H7 (cell line): ENCODE measurements around the gene RNF212. TPM values are rescaled to one million over a fixed set of nuclear protein-coding genes. Genes with fewer than 3 reads are reported as not detected.
A peak's percentile ranks its signal among the peaks of the same experiment; 100 is the strongest.

Source experiments
- DNase-seq: peaks from one replicate; pipeline ENCODE4 v3.0.0; 2012
- H3K27me3 ChIP-seq: 2 replicates; pipeline ENCODE4 v1.6.0; 2011; ENCODE audit warnings: mild to moderate bottlenecking, low read length; ENCODE audit not compliant: control insufficient read depth, insufficient read depth
- H3K36me3 ChIP-seq: replicated peaks from 2 replicates; pipeline ENCODE4 v1.5.1; 2011; ENCODE audit warnings: low read length; ENCODE audit not compliant: control insufficient read depth, insufficient read depth
- H3K4me3 ChIP-seq: 2 replicates; pipeline ENCODE4 v1.5.1; 2011; ENCODE audit warnings: low read depth, mild to moderate bottlenecking, control low read depth, low read length, moderate library complexity; ENCODE audit not compliant: insufficient read depth
- total RNA-seq: library from RNA; depleted of rRNA; stranded (reverse); fragments of >200 nt; shearing (Covaris generic); gene quantifications from 2 replicates; pipeline ENCODE4 v1.2.3, GENCODE V29; 2014; rRNA removed

Gene RNF212, protein sequence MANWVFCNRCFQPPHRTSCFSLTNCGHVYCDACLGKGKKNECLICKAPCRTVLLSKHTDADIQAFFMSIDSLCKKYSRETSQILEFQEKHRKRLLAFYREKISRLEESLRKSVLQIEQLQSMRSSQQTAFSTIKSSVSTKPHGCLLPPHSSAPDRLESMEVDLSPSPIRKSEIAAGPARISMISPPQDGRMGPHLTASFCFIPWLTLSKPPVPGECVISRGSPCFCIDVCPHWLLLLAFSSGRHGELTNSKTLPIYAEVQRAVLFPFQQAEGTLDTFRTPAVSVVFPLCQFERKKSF
- 28.0 and 59.8 TPM in 2 replicates for total RNA-seq

- Histone ChIP-seq H3K27me3 (peaks cover 2% of the 10 kb centered on the region; the same call in 1 of the 2 replicates), H3K4me3 (peak within 1 kb of the TSS; percentile 58), H3K36me3 (no peaks in the 10 kb centered on the region)
- DNase-seq: peak; percentile 88
Observed at GRCh38 chr4:1113311-1114009, at the start of gene RNF212. Gene RNF212, minus strand, starts transcription at chr4:1113564. Its CDS starts 100 bp downstream, at chr4:1113464.

GRCh38 chr4:1160351-1160750 lies 47.0 kb upstream of the RNF212 start:
- H3K27me3 ChIP-seq: no peaks in the 10 kb centered on the region
- no peaks in the 10 kb centered on the region for H3K36me3 ChIP-seq

DNA sequence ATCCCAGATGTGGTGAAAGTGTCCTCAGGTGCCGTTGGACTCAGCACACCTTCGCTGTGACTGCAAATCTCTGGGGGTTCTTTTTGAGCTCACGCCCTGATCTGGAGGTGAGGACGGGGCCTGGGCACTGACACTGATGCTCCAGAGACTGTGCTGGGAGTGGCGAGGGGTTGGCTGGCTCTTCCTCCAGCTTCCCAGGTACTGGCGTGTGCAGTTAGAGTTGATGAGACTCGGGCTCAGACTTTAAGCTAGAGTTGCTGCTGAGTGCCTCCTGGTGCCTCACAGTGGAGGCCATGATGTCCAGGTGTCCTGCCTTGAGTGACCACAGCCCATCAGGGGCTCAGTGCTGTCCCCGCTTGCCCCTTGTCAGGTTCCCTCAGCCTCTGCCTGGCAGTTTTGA lies 42.7 kb upstream of the RNF212 start:
- Histone ChIP-seq H3K36me3 (no peaks in the 10 kb centered on the region), H3K27me3 (no peaks in the 10 kb centered on the region)

More at GRCh38 chr4:1160351-1160750, 47.0 kb upstream of the RNF212 start:
- DNase-seq: no peak
- H3K4me3 ChIP-seq: no peak overlapping the region

GRCh38 chr4:1155314-1155713 lies 42.0 kb upstream of the RNF212 start:
- no peaks in the 10 kb centered on the region for H3K27me3 ChIP-seq
- H3K4me3 ChIP-seq: no peak overlapping the region
- DNase-seq: no peak
- H3K36me3 ChIP-seq: no peaks in the 10 kb centered on the region

More for the DNA sequence above, 42.7 kb upstream of the RNF212 start:
- no peak for DNase-seq
- H3K4me3 ChIP-seq: no peak overlapping the region

DNA sequence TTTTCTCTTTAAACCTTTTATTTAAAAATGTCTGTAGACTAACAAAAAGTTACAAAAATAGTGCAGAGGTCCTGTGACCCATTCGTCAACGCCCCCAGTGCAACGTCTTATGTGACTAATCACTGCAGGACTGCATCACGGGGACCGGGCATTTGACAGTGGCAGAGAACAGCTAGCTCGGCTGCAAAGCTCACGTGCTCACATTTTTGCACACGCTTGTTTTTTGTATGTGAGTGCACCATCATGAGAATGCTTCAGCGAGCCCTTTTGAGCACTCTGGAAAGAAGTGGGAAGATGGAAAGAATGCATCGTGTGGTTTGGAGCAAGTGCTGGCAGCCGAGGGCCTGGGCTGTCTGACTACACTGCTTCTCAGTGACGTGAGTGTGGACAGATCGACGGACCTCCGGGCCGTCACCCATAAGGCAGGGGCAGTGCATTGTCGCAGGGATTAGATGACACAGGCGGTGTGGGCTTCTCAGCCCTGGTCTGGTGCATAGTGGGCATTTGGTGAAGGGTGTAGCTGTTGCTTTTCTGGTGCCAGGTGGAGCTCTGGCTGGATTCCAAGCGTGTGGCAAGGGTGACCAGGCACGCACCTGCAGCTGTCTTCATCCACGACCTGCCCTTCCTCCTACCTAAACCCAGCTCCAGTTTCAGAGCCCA lies 41.3 kb upstream of the RNF212 start:
- DNase-seq: no peak

DNA sequence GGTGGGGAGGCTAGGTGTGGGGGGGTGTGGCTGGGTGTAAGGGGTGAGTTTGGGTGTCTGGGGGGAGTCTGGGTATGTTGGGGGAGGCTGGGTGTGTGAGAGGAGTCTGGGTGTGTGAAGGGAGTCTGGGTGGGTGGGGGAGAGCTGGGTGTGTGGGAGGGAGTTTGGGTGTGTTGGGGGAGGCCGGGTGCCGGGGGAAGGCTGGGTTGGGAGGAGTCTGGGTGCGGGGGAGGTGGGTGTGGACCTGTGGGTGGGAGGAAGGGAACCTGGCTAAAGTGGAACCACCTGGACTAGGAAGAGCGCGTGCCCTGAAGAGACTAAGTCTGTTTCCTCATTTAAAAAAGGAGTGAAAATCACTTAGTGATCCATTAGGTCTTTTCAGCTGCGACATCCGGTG lies 40.8 kb upstream of the RNF212 start:
- H3K27me3 ChIP-seq: no peaks in the 10 kb centered on the region
- no peaks in the 10 kb centered on the region for H3K36me3 ChIP-seq
- DNase-seq: no peak
- no peak overlapping the region for H3K4me3 ChIP-seq

More for the DNA sequence above, 41.3 kb upstream of the RNF212 start:
- no peaks in the 10 kb centered on the region for H3K27me3 ChIP-seq
- no peaks in the 10 kb centered on the region for H3K36me3 ChIP-seq
- no peak overlapping the region for H3K4me3 ChIP-seq

- H3K36me3 ChIP-seq: no peaks in the 10 kb centered on the region
- no peaks in the 10 kb centered on the region for H3K27me3 ChIP-seq
- H3K4me3 ChIP-seq: no peak overlapping the region
- DNase-seq: no peak
Observed at GRCh38 chr4:1153567-1154090, 40.3 kb upstream of the RNF212 start.

DNA sequence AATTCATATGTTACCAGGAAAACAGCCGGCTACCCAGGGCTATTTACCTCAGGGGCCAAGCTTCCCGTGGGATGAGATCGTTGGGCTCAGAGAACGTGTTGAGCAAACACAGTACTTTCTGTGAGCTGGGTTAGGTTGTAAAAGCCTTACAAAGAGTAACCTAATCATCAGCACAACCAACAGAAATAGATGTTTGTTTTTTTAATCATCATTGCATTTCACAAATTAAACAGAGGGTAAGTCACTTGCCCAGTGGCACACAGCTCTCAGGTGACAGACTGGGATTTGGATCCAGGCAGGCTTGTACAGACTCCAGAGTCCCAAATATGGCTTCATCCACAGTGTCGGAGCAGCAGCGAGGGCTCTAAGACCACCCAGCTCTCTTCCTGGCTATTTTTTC lies 38.9 kb upstream of the RNF212 start:
- no peak overlapping the region for H3K4me3 ChIP-seq
- no peak for DNase-seq
- H3K27me3 ChIP-seq: no peaks in the 10 kb centered on the region
- no peaks in the 10 kb centered on the region for H3K36me3 ChIP-seq

DNA sequence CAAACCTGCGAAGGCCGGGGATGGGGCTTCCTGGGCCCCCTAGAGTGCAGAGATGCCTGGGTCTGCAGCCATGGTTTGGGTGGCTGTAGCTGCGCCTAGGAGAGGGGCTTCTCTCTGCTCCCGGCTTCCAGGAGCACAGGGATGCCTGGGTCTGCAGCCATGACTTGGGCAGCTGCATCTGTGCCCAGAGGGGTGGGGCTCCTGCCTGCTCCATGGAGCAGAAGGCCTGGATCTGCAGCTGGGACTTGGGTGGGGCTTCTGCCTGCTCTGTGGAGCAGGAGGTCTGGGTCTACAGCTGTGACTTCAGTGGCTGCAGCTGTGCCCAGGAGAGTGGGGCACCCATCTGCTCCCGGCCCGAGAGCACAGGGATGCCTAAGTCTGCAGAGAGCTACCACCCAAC lies 38.2 kb upstream of the RNF212 start:
- Histone ChIP-seq H3K4me3 (no peak overlapping the region), H3K27me3 (no peaks in the 10 kb centered on the region), H3K36me3 (no peaks in the 10 kb centered on the region)
- no peak for DNase-seq

DNA sequence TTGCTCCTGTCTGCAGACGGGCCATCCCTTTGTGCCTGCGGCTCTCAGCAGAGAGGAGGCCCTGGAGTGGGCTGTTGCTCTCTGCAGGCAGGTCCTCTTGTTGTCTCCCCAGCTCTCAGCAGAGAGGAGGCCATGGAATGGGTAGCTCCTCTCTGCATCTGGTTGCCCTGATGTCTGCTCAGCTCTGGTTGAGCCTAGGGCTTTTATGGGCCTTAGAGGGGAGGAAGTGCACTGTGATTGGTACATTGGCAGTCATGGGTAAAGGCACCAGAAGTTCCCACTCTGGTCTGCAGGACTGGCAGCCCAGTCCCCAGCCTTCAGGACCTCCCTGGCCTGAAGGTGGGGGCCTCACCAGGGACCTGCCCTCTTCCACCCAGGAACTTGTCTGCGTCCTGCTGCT lies 37.5 kb upstream of the RNF212 start:
- H3K4me3 ChIP-seq: no peak overlapping the region
- H3K36me3 ChIP-seq: no peaks in the 10 kb centered on the region
- no peak for DNase-seq
- no peaks in the 10 kb centered on the region for H3K27me3 ChIP-seq

GRCh38 chr4:1139860-1140259 lies 26.5 kb upstream of the RNF212 start:
- Histone ChIP-seq H3K36me3 (no peaks in the 10 kb centered on the region), H3K27me3 (no peaks in the 10 kb centered on the region), H3K4me3 (no peak overlapping the region)
- DNase-seq: no peak

DNA sequence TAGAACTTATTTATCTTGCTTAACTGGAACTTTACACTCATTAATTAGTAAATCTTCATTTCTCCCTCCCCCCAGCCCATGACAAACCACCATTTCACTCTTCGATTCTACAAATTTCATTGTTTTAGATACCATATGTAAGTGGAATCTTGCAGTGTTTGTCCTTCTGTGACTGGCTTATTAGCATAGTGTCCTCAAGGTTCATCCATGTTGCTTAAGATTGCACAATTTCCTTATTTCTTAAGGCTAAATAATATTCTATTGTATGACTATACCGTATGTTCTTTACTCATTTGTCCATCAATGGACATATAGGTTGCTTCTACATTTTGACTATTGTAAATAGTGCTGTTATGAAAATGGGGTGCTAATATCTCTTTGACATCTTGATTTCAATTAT lies 24.5 kb upstream of the RNF212 start:
- DNase-seq: no peak
- Histone ChIP-seq H3K27me3 (no peaks in the 10 kb centered on the region), H3K4me3 (no peak overlapping the region)

DNA sequence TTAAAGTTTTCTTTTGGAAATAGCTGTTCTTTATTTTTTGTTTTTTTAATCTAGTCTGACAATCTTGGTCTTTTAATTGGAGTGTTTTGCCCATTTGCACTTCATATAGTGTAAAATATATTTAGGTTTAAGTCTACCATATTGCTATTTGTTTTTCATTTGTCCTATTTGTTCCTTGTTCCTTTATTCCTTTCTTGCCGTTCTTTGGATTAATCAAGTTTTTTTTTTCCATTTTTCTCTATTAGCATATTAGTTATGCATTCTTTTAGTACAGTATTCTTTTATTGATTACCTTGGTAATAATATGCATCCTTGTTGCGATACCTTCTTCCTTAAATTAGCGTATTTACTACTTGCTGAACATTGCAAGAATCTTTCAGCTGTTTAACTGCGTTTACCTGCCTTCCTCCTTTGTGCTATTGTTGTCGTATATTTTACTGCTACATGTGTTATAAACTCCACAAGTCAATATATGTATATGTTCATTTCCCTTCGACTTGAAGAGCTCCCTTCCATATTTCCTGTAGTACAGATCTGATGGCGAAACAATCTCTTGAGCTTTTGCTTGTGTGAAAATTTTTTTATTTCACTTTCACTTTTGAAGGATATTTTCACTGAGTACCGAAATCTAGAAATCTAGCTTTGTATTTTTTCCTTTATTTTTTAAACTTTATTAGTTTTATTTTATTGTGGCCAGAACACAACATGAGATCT lies 23.9 kb upstream of the RNF212 start:
- no peak overlapping the region for H3K4me3 ChIP-seq
- DNase-seq: no peak
- no peaks in the 10 kb centered on the region for H3K36me3 ChIP-seq
- H3K27me3 ChIP-seq: no peaks in the 10 kb centered on the region

More for the DNA sequence above, 24.5 kb upstream of the RNF212 start:
- H3K36me3 ChIP-seq: no peaks in the 10 kb centered on the region

DNA sequence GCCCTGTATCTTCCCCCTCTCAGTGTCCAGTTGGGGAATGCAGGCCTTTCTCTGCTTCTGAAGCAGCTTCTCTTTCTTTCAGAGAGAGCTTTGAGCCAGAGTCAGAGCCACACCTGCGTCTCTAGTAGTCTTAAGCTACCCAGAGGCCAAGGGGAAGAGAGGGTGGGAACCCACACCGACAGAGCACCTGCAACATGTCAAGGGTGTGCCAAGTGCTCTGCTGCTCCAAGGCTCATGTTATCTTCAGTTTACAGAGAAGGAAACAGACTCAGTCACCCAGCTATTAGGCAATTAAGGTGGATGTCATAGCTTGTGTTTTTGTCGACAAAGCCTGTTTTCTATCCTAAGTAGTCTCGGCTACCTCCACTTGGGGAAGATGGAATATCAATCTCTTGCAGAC lies 22.7 kb upstream of the RNF212 start:
- Histone ChIP-seq H3K4me3 (no peak overlapping the region), H3K27me3 (no peaks in the 10 kb centered on the region), H3K36me3 (no peaks in the 10 kb centered on the region)
- DNase-seq: no peak
